Body of pancreas (tissue), 4 donors: Measurements from ENCODE around the gene PRSS57.

Experiments used
- POLR2A ChIP-seq, 3 donors: fragments of 450-650 bp; IDR thresholded peaks; one replicate each; pipeline ENCODE4 v1.6.1; 2016; ENCODE audit warnings: antibody characterized with exemption in 3 of 3, mild to moderate bottlenecking in 2 of 3
- TF ChIP-seq, protein P1 (sequence below), 7 experiments: fragments of 450-650 bp in 4 of 7; fragments of 200-600 bp in 3 of 7; sonication (generic) in 3 of 7; IDR thresholded peaks; one replicate each; pipeline ENCODE4 v1.5.1; 2016 to 2019; ENCODE audit warnings: antibody characterized with exemption in 7 of 7

DNA sequence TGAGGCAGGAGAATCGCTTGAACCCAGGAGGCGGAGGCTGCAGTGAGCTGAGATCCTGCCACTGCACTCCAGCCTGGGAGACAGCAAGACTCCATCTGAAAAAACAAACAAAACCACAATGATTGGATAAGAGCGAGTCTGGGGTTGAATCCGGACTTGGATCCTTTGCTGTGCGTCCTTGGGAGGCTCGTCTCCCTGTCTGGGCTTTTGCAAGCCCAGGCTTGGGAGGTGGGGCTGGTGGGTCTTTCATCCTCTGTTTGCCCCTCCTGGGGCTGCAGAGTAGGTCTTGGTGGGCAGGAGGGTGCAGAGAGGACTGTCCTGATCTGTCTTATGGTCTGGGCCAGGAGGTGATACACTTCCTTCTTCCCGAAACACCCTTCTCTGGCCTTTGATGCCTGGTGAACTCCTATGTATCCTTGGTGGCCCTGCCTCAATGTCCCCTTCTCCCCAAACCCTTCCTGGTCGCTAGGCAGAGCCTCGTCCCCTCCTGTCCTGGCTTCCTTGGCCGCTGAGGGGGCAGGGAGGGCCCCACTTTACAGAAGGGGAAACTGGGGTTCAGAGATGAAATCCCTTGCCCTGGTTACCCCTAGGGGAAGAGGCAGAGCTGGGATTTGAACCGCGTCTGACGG, 30.3 kb upstream of the PRSS57 start:
- TF ChIP-seq, protein P1, sequence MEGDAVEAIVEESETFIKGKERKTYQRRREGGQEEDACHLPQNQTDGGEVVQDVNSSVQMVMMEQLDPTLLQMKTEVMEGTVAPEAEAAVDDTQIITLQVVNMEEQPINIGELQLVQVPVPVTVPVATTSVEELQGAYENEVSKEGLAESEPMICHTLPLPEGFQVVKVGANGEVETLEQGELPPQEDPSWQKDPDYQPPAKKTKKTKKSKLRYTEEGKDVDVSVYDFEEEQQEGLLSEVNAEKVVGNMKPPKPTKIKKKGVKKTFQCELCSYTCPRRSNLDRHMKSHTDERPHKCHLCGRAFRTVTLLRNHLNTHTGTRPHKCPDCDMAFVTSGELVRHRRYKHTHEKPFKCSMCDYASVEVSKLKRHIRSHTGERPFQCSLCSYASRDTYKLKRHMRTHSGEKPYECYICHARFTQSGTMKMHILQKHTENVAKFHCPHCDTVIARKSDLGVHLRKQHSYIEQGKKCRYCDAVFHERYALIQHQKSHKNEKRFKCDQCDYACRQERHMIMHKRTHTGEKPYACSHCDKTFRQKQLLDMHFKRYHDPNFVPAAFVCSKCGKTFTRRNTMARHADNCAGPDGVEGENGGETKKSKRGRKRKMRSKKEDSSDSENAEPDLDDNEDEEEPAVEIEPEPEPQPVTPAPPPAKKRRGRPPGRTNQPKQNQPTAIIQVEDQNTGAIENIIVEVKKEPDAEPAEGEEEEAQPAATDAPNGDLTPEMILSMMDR (IDR thresholded peaks at IDR 0.05) = no peak
- TF ChIP-seq POLR2A (IDR thresholded peaks at IDR 0.05) = no peak
